ENCODE measurements around the gene PPEF1. TPM values are rescaled to one million over a fixed set of nuclear protein-coding genes. Genes with fewer than 3 reads are reported as not detected.
A peak's percentile ranks its signal among the peaks of the same experiment; 100 is the strongest.

The PPEF1 gene
- total RNA-seq (ENCODE audit: insufficient read depth, low replicate concordance), result 0.48 TPM

DNA sequence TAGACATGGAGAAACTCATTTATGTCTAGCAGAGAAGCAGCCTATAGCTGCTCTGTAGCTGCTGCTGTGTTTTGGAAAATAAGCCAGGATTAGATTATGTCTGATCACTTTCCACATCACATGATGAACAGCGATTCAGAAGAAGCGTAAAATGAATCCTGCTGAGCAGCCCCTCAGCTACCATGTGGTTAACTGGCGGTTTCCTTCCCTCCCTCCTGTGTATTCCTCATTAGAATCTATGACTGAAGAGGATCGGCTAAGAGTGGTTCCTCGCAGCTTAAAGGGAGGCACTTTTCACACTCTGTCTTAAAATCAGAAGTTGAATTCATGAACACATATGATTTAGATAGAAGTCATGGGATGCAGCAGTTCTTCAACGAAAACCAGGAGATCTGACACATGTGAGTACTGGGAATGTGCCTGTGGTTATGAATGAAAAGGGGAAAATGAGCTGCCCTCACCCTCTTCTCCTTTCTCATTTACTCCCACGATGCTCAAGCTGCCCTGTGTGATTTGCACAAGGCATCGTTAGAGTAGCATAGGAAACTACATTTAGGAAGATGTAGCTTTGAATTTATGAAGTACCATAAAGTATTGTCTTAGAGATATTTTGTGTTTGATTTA lies at the start of gene PPEF1:
TSS of gene PPEF1 (plus strand) at position 220 of the 624 bp plus-strand sequence. CDS start at position 356, 136 bp downstream.
- peak; percentile 24 for DNase-seq (ENCODE audit: low spot score)

DNA sequence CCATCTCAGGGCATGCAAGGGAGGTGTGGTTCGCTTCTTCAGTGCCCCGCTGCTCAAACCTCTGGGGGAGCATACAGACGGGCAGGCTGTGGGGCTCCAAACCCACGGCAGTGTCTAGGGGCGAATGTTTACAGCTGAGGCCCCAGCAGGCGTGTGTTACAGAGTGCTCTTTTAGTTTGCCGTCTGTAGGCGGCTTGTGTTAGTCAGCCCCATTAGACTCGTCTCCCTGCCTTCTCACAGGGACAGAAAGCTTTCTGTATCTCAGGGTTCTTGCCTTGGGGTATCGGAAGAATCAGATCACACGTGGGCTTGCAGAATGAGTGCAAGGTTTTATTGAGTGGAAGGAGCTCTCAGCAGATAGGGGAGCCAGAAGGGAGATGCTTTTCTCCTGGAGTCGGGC lies 46.2 kb upstream of the PPEF1 start:
- no peak for DNase-seq (ENCODE audit: low spot score)

DNA sequence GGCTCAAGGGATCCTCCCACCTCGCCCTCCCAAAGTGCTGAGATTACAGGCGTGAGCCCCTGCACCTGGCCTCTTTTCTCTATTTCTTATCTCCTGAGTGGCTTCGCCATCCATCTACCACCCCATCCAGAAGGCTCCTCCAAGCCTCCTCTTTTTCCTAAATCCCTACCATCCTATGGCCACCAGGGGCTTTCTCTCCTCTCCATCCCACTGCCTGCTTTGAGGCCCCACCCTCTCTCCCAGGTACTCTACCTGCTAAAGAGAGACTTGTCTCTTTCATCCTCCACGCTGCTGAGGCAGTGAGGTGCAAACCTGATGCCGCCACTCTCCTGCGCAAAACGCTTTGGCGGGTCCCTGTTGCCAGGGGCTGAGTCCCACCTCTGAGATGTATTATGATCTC lies 42.5 kb upstream of the PPEF1 start:
- no peak for DNase-seq (ENCODE audit: low spot score)

GRCh38 chrX:18666614-18667013 lies 40.8 kb upstream of the PPEF1 start:
- no peak for DNase-seq (ENCODE audit: low spot score)

GRCh38 chrX:18668071-18668835 lies 39.2 kb upstream of the PPEF1 start:
- no peak for DNase-seq (ENCODE audit: low spot score)

DNA sequence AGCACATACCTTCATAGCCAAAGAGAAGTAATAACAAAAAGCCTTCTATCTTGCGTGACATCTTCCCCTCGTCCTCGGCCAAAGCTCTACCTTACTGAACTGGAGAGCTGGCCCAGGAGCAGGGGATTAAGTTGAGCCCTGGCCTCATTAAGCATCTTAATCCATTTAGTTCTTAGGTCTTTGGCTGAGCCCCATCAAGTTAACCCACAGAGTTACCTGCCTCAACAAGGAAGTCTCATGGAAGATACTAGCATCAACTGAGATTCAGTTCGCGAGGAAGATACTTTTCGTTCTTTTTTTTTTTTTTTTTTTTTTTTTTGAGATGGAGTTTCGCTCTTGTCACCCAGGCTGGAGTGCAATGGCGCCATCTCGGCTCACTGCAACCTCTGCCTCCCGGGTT lies 35.4 kb upstream of the PPEF1 start, which contains the start of gene RS1:
TSS of gene RS1 (minus strand) at position 101 of the 400 bp plus-strand sequence. CDS start at position 61, 40 bp downstream.
- DNase-seq (ENCODE audit: low spot score), result no peak

DNA sequence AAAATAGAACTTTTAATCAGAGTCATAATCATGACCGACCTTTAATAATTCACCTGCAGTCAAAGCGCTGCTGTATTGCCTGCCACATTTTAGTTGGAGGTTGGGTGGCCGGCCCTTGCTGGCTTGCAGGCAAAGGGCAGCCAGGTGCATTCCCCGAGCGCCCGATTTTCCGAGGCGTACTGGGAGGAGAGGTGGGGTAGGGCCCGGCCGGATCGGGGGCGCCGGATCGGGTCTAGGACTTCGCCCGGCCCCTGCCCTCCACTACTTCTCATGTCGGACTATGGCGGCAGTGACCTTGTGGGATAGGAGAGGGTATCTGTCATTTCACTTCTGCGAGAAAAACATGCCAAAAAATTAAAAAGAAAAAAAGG lies 33.0 kb upstream of the PPEF1 start:
- no peak for DNase-seq (ENCODE audit: low spot score)

GRCh38 chrX:18674788-18675735 lies 32.4 kb upstream of the PPEF1 start:
- DNase-seq (ENCODE audit: low spot score), result peak; percentile 82

DNA sequence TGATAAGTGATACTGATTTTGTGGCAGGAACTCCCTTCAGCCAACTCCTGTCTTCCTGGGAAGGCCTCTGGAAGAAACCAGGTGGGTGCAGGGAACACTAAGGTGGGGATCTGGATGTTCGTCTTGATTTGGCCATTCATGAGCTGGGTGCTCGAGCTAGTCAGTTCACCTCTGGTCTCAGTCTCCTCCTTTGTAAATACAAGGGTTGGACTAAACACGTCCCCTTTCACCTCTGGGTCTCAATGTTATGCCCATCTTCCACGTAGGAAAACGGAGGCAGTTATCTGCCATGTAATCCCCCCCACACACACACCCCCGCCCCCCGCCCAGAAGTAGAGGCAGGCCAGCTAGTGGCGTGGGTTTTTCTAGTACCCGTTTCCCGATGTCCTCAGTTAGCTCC lies 31.4 kb upstream of the PPEF1 start:
- DNase-seq (ENCODE audit: low spot score), result no peak

DNA sequence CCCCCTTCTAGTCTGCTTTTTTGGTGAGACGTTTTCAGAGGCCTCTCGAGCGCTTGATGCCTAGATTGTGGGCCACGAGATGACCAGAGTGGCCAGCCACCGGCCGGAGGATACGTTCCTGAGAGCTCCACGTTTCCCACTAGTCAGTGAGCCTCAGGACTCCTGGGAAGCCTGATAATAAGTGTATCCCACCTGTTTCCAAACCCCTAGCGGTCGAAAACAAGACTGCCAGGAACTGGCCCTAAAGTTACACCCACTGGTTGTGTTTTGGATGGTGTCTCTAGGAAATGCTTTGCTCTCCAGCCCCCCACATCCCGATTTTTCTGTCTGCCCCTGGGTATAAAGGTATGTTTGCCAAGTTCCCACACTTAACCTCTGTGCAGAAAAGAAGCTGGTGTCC lies 31.0 kb upstream of the PPEF1 start:
- no peak for DNase-seq (ENCODE audit: low spot score)

DNA sequence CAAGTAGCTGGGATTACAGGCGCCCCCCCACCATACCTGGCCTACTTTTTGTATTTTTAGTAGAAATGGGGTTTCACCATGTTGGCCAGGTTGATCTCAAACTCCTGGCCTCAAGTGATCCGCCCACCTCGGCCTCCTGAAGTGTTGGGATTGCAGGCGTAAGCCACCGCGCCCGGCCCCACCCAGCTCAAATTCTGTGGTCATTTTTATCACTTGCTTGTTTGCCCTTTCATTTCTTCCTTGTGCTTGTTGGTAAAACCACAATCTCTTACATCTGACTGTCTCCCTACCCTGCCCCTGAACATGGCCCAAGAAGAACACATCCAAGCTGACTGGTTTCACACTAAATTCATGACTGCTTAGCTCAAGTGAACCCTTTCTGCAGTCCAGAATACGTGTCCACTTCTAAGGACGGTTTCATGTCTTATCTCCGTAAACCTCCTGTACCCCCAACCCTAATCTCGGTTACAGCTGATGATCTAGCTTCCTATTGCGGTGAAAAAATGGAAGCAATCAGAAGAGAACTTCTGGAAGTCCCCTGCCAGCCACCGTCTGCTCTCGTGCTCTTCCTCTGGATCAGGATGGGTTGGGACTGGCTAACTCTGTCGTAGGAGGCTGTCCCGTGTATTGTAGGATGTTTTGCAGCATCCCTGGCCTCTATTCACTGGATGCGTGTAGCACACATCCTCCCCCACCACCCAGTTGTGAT lies 30.1 kb upstream of the PPEF1 start:
- DNase-seq (ENCODE audit: low spot score), result no peak

GRCh38 chrX:18681996-18682395 lies 25.4 kb upstream of the PPEF1 start:
- no peak for DNase-seq (ENCODE audit: low spot score)

GRCh38 chrX:18682979-18683387 lies 24.5 kb upstream of the PPEF1 start:
- no peak for DNase-seq (ENCODE audit: low spot score)

DNA sequence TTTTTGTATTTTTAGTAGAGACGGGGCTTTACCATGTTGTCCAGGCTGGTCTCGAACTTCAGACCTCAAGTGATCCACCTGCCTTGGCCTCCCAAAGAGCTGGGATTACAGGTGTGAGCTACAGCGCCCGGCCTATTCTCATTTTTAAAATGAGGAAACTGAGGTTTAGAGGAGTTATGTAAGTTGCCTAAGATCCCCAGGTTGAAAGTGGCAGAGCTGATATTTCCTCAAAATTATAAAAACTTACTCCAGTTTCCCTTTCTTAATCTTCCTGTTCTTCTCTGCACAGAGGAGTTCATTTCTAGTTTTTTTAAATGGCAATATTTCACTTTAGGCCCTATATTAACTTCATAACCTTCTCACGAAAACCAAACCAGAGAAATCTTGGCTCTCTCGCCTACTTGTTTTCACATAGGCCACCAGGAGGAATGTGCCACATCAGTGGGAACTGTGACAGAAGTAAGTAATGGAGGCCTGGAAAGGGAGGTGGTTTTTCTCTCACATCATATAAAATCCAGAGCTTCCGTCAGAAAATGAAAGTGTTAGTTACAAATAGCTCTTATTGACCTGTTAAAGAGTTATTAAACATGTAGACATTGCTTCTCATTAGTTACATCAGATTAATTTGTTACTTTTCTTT lies 19.5 kb upstream of the PPEF1 start:
- no peak for DNase-seq (ENCODE audit: low spot score)

DNA sequence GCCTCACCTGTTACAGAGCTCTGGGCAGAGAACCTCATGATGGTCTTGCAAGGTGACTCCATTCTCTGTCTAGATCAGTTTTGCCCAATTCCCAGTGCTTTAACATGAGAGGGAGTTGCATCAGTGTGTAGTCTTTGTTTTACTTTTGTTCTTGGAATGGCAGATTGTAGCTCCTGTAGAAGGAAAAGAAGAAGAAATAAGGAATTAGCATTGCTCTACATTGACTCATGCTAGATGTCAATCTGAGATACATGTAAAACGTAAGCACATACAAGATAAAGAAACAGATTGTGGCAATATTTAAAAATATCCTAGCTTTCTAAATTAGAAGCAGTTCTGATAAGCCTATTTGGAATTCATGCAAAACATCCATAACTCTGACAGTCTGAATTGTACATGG lies 16.0 kb upstream of the PPEF1 start:
- DNase-seq (ENCODE audit: low spot score), result no peak

GRCh38 chrX:18692541-18692940 lies 14.9 kb upstream of the PPEF1 start:
- no peak for DNase-seq (ENCODE audit: low spot score)

DNA sequence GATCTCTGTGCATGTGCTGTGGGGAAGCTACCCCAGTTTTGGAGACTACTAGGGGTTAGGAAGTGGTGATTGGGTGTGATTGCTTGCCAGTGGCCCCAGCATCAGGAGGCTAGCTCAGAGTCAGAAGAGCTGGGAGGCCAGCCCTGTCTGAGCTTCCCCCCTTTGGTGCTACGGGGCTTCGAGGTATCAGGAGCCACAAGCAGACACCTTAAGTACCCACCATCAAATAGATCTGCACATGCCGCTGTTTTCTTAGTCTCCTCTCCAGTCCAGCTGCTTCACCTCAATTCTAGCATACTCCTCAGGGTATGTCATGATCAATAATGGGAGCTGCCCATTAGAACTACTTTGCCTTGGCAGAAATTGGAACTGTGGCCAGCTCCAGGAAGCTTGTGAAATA lies 10.8 kb upstream of the PPEF1 start:
- DNase-seq (ENCODE audit: low spot score), result no peak

GRCh38 chrX:18698737-18699650 lies 8.5 kb upstream of the PPEF1 start:
- DNase-seq (ENCODE audit: low spot score), result no peak

GRCh38 chrX:18701621-18702361 lies 5.7 kb upstream of the PPEF1 start:
- DNase-seq (ENCODE audit: low spot score), result no peak

Data from umbilical cord (tissue), 2 donors.